K562 (cell line): ENCODE measurements around the gene FAM227B. TPM values are rescaled to one million over a fixed set of nuclear protein-coding genes. Genes with fewer than 3 reads are reported as not detected.

Experiments used
- ATAC-seq: fragments of 200-7000 bp; cut with Tn5 transposase; 3 replicates; pipeline ENCODE4 v1.9.1; 2020; ENCODE audit warnings: moderate library complexity
- BruUV-seq: library from RNA; stranded (reverse); fragments of 400-500 nt; replicated peaks from 2 replicates; lab custom pipeline; 2021; lab: Mats Ljungman, UMichigan
- CTCF ChIA-PET: fragments of 300-600 bp; formaldehyde crosslinking; extraction: SDS; loops from one replicate; lab custom pipeline; 2021; ENCODE audit warnings: low intra/inter-chr PET ratio; lab: Yijun Ruan, JAX
- POLR2A ChIA-PET: fragments of 300-600, 350-650 bp; sonication (Branson Sonifier 250); formaldehyde crosslinking; extraction: SDS; loops from one replicate; lab custom pipeline; 2021; ENCODE audit warnings: antibody characterized with exemption, inconsistent platforms; lab: Yijun Ruan, JAX
- DNase-seq, 4 experiments: peaks; one replicate each; pipeline versions ENCODE4 v3.0.0 to v3.0.0-alpha.2; 2011 to 2018; ENCODE audit warnings: low spot score in 3 of 4, mixed read lengths in 3 of 4; ENCODE audit errors: extremely low read depth in 1 of 4
- FAIRE-seq: peaks from 2 replicates; lab custom pipeline; 2011; peaks lifted over from hg19 to GRCh38; lab: Jason Lieb, UNC
- H2AFZ ChIP-seq: 2 replicates; pipeline ENCODE4 v1.6.0; 2011; ENCODE audit warnings: low read depth, low read length, control low read depth, inconsistent platforms
- H3K27ac ChIP-seq: fragments of 200-600 bp; 3 replicates; pipeline ENCODE4 v1.8.0; 2011; ENCODE audit warnings: low read depth, mild to moderate bottlenecking, control low read depth, inconsistent platforms, low read length, moderate library complexity, mixed read lengths; ENCODE audit errors: extremely low read depth
- H3K27me3 ChIP-seq, 2 experiments: fragments of 300-600 bp in 1 of 2; 2 replicates in 1 of 2; 3 replicates in 1 of 2; pipeline versions ENCODE4 v1.6.0 to v1.8.0; 2011; ENCODE audit warnings: inconsistent platforms in 2 of 2, low read length in 2 of 2, mild to moderate bottlenecking in 1 of 2, mixed read lengths in 1 of 2, moderate library complexity in 1 of 2; ENCODE audit not compliant: control insufficient read depth in 2 of 2, insufficient read depth in 2 of 2
- H3K36me3 ChIP-seq: fragments of 300-600 bp; 3 replicates; pipeline ENCODE4 v1.8.0; 2011; ENCODE audit warnings: mild to moderate bottlenecking, low read length, inconsistent platforms; ENCODE audit not compliant: control insufficient read depth, insufficient read depth
- H3K4me1 ChIP-seq, 2 experiments: fragments of 200-600 bp in 1 of 2; replicated peaks in 1 of 2; 2 replicates in 1 of 2; 3 replicates in 1 of 2; pipeline versions ENCODE4 v1.5.1 to v1.8.0; 2011; ENCODE audit warnings: inconsistent platforms in 2 of 2, low read length in 2 of 2, mild to moderate bottlenecking in 1 of 2, mixed read lengths in 1 of 2, moderate library complexity in 1 of 2; ENCODE audit not compliant: control insufficient read depth in 2 of 2, insufficient read depth in 2 of 2
- H3K4me2 ChIP-seq: 2 replicates; pipeline ENCODE4 v1.6.1; 2011; ENCODE audit warnings: low read length, control low read depth, inconsistent platforms, mixed read lengths; ENCODE audit not compliant: insufficient read depth
- H3K4me3 ChIP-seq: fragments of 200-600 bp; sonication (generic), shearing (Covaris generic); 2 replicates; pipeline ENCODE4 v1.5.1; 2016; ENCODE audit warnings: control low read depth, inconsistent platforms
- H3K79me2 ChIP-seq: fragments of 200-600 bp; 3 replicates; pipeline ENCODE4 v1.8.0; 2011; ENCODE audit warnings: low read length, inconsistent platforms; ENCODE audit not compliant: control insufficient read depth, insufficient read depth
- H3K9ac ChIP-seq, 2 experiments: 2 replicates each; pipeline versions ENCODE4 v1.6.0 to v1.6.1; 2011; ENCODE audit warnings: low read depth in 2 of 2, low read length in 2 of 2, control low read depth in 1 of 2, inconsistent platforms in 1 of 2, mild to moderate bottlenecking in 1 of 2, mixed read lengths in 1 of 2; ENCODE audit not compliant: insufficient read depth in 1 of 2
- H3K9me1 ChIP-seq: one replicate; pipeline ENCODE4 v1.6.0; 2011; ENCODE audit warnings: inconsistent platforms, mild to moderate bottlenecking, low read length, moderate library complexity; ENCODE audit not compliant: control insufficient read depth, insufficient read depth
- H3K9me3 ChIP-seq: replicated peaks from 2 replicates; pipeline ENCODE4 v1.5.1; 2011; ENCODE audit warnings: low read depth, low read length, inconsistent platforms; ENCODE audit not compliant: control insufficient read depth, insufficient read depth
- H4K20me1 ChIP-seq: replicated peaks from 2 replicates; pipeline ENCODE4 v1.6.1; 2011; ENCODE audit warnings: low read length, inconsistent platforms, mixed read lengths; ENCODE audit not compliant: control insufficient read depth, insufficient read depth
- C11orf30 ChIP-seq: fragments of 450-650 bp; IDR thresholded peaks from 2 replicates; pipeline ENCODE4 v1.6.1; 2016; ENCODE audit warnings: low read depth, mild to moderate bottlenecking
- DEAF1 ChIP-seq: fragments of 450-650 bp; formaldehyde crosslinking; IDR thresholded peaks from 2 replicates; pipeline ENCODE4 v1.4.0; 2020; ENCODE audit warnings: mild to moderate bottlenecking, moderate library complexity
- DNMT1 ChIP-seq: fragments of 450-650 bp; IDR thresholded peaks from 2 replicates; pipeline ENCODE4 v1.6.1; 2016; ENCODE audit warnings: antibody characterized with exemption, mild to moderate bottlenecking
- FOXJ2 ChIP-seq: fragments of 200-800 bp; sonication (Bioruptor generic); IDR thresholded peaks from 2 replicates; pipeline ENCODE4 v1.6.1; 2016; ENCODE audit warnings: missing genetic modification characterization, missing compliant biosample characterization
- HNRNPH1 ChIP-seq: fragments of 200-400 bp; formaldehyde crosslinking; optimal IDR thresholded peaks from 2 replicates; pipeline ENCODE3; 2017; ENCODE audit warnings: low read depth, mild to moderate bottlenecking, low read length, moderate library complexity
- MAFF ChIP-seq: IDR thresholded peaks from 2 replicates; pipeline ENCODE4 v1.6.1; 2012; ENCODE audit warnings: low read length, improper control_type of control experiment
- MAFG ChIP-seq: fragments of 450-650 bp; conservative IDR thresholded peaks from 2 replicates; pipeline ENCODE4 v1.6.1; 2016; ENCODE audit warnings: missing genetic modification characterization, missing compliant biosample characterization
- PCBP1 ChIP-seq: fragments of 200-400 bp; formaldehyde crosslinking; IDR thresholded peaks from 2 replicates; pipeline ENCODE4 v1.6.1; 2018; ENCODE audit warnings: mild to moderate bottlenecking, low read depth, low read length; ENCODE audit not compliant: poor library complexity, severe bottlenecking
- ZNF316 ChIP-seq: fragments of 450-650 bp; IDR thresholded peaks from 2 replicates; pipeline ENCODE4 v1.6.1; 2016
- ZNF384 ChIP-seq: IDR thresholded peaks from 2 replicates; pipeline ENCODE4 v1.6.1; 2012; ENCODE audit warnings: low read depth, low read length, improper control_type of control experiment
- ZNF507 ChIP-seq: conservative IDR thresholded peaks from 2 replicates; pipeline ENCODE4 v1.6.1; 2017; ENCODE audit warnings: missing genetic modification characterization, missing compliant biosample characterization
- ZNF695 ChIP-seq: fragments of 450-650 bp; formaldehyde crosslinking; IDR thresholded peaks from 2 replicates; pipeline ENCODE4 v1.4.0; 2020; ENCODE audit warnings: mild to moderate bottlenecking, moderate library complexity
- ZNF696 ChIP-seq: fragments of 250-450 bp; sonication (Bioruptor Pico); conservative IDR thresholded peaks from 2 replicates; pipeline ENCODE4 v1.4.0; 2020; ENCODE audit warnings: mild to moderate bottlenecking, moderate library complexity
- WGBS: fragments of 100-300 bp; shearing (Covaris generic); methylation state at CpG from one replicate; pipeline ENCODE4 v1.1.6; 2016; ENCODE audit warnings: low coverage, mixed read lengths; ENCODE audit not compliant: insufficient coverage; ENCODE audit errors: missing lambda C conversion rate; 5-methylcytosine and 5-hydroxymethylcytosine counted together
- in situ Hi-C: fragments of 300-500 bp; cut with MboI; formaldehyde crosslinking; loops from 4 replicates; pipeline ENCODE4 v1.15.0; 2018; ENCODE audit warnings: inconsistent platforms, mixed read lengths
- intact Hi-C: fragments of 100-400 bp; cut with micrococcal nuclease; formaldehyde crosslinking; loops from 2 replicates; pipeline ENCODE4 v1.14.2; 2022
- polyA plus RNA-seq, 8 experiments: library from polyadenylated mRNA; depleted of rRNA in 4 of 8; stranded (reverse) in 5 of 8; unstranded in 3 of 8; fragments of >200 nt; fragmentation: Nextera tagmentation in 2 of 8; fragmentation: Illumina TruSeq in 1 of 8; extraction: Ambion mirVana in 2 of 8; extraction: Trizol in 1 of 8; gene quantifications; 2 replicates each; pipeline versions ENCODE4 v1.2.1 to v1.2.3, GENCODE V29; 2011 to 2014; ENCODE audit warnings: inconsistent platforms in 1 of 8, missing spikeins in 1 of 8
- total RNA-seq, 7 experiments: library from RNA; depleted of rRNA in 6 of 7; stranded (reverse); fragments of >200 nt in 6 of 7; fragmentation: Illumina TruSeq in 2 of 7; extraction: Trizol in 2 of 7; gene quantifications; 2 replicates each; pipeline versions ENCODE4 v1.2.1 to v1.2.3, GENCODE V29; 2011 to 2021; ENCODE audit warnings: low replicate concordance in 1 of 7

Gene FAM227B
- total and polyA plus RNA-seq, 9 of the 15 experiments (the other 6 are each of a cell fraction or from before 2014, with no cell fraction given): 5.1 to 12.5 (median 11.2) TPM

DNA sequence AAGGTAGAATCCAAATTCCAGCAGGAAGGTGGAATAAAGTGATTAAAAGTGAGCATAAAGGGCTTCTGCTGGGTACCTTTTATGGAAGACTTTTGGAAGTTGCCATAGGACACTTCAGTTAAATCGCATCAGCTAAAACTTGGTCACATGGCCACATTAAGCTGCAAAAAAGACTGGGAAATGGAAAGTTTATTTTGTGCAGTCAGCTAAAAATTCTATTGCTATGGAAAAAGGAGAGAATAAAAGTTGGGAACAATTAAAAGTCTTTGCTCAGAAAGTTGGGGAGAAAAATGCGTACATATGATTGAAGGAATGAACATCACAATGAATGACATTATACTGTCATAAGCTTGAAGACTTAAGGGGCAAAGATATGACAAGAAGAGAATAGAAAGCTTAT is 148.3 kb downstream of the FAM227B start:
- FAIRE-seq (no peak), ATAC-seq (no peak), DNase-seq (no peak)
- ChIA-PET CTCF (no interaction called here), POLR2A (no interaction called here)
- H3K36me3 ChIP-seq: no peaks in the 10 kb centered on the region
- no peak for TF ChIP-seq ZNF695 (CRISPR knock-in tag)
- peak; percentile 23; the same call in 1 of the 2 replicates for TF ChIP-seq C11orf30
- TF ChIP-seq FOXJ2: no peak
- peak; percentile 35 for TF ChIP-seq MAFF
- TF ChIP-seq ZNF384: no peak
- TF ChIP-seq DNMT1: no peak
- no peak for TF ChIP-seq ZNF696 (CRISPR knock-in tag)
- TF ChIP-seq HNRNPH1: no peak
- TF ChIP-seq ZNF316: peak; percentile 69
- no peak for TF ChIP-seq DEAF1
- TF ChIP-seq PCBP1: no peak
- TF ChIP-seq ZNF507 (tag): no peak
- peak; percentile 48 for TF ChIP-seq MAFG (tag)
- no peaks in the 10 kb centered on the region for H3K4me1 ChIP-seq
- no peaks in the 10 kb centered on the region for H3K9me1 ChIP-seq
- no peak overlapping the region for H3K4me3 ChIP-seq
- WGBS: 3% methylated on average over 2 of the region's 2 CpGs
- no peak overlapping the region for H3K9ac ChIP-seq
- H2AFZ ChIP-seq: no peak overlapping the region
- no peaks in the 10 kb centered on the region for H3K9me3 ChIP-seq
- H4K20me1 ChIP-seq: no peaks in the 10 kb centered on the region
- in situ Hi-C loops (no loop called here), intact Hi-C loops (no loop called here)
- H3K79me2 ChIP-seq: no peaks in the 10 kb centered on the region
- H3K4me2 ChIP-seq: no peak overlapping the region
- BruUV-seq: no TSS peak
- no peaks in the 10 kb centered on the region for H3K27me3 ChIP-seq
- H3K27ac ChIP-seq: no peak overlapping the region
